ENCODE results near the gene DNAH14. TPM values are rescaled to one million over a fixed set of nuclear protein-coding genes. Genes with fewer than 3 reads are reported as not detected.

DNAH14 gene
- total RNA-seq, 1 experiment from 2014 or later: 39.7 TPM

DNA sequence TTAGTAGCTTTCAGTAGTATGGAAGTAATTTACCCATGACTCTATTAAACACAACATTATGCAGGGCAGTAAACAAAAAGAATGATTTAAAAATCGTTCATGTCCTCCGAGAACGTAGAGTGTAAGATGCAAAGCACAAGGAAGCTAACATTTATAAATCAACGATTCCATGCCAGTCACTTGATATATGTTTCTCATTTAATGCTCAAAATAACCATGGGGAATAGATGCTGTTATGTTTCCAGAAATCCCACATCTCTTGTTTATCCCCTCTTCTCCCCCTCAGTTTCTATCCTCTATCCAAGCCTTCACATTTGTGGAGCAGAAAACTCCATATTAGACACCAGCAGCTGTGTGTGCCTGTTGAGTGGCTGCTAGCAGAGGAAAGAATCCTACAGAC, 445.5 kb downstream of the DNAH14 start:
- Histone ChIP-seq H3K56ac (ENCODE audit: insufficient read length, low read depth, low read length) (no peak overlapping the region), H4K8ac (replicated peaks; ENCODE audit: insufficient read length, low read depth, low read length) (no peak overlapping the region), H3K23ac (ENCODE audit: insufficient read length, low read depth, low read length) (no peak overlapping the region), H4K91ac (ENCODE audit: insufficient read length, low read depth, low read length) (no peak overlapping the region), H3K9ac (ENCODE audit: extremely low read depth, insufficient read length, low read length) (no peak overlapping the region), H2BK5ac (ENCODE audit: insufficient read length, low read length) (no peak overlapping the region), H2BK120ac (ENCODE audit: low read depth, low read length, poor library complexity, severe bottlenecking) (no peak overlapping the region), H2BK12ac (ENCODE audit: insufficient read length, low read depth, low read length) (no peak overlapping the region), H2BK15ac (ENCODE audit: low read depth, low read length) (no peak overlapping the region), H4K5ac (ENCODE audit: insufficient read length, low read depth, low read length) (no peak overlapping the region), H3K18ac (ENCODE audit: insufficient read length, low read depth, low read length) (no peak overlapping the region), H2AK5ac (ENCODE audit: insufficient read length, low read length) (no peak overlapping the region), H3K79me2 (ENCODE audit: insufficient read depth, low read length) (no peaks in the 10 kb centered on the region), H3K4me1 (ENCODE audit: insufficient read depth, low read length) (no peaks in the 10 kb centered on the region), H3K4me2 (ENCODE audit: insufficient read depth, insufficient read length, low read length) (no peak overlapping the region), H2AFZ (ENCODE audit: low read length) (no peak overlapping the region), H3K23me2 (ENCODE audit: insufficient read length, low read depth, low read length, poor library complexity, severe bottlenecking) (no peaks in the 10 kb centered on the region), H2BK20ac (ENCODE audit: low read depth, low read length, poor library complexity, severe bottlenecking) (no peak overlapping the region), H3K9me3 (ENCODE audit: control insufficient read depth, low read depth, low read length) (no peaks in the 10 kb centered on the region), H3K27ac (ENCODE audit: insufficient read length, low read depth, low read length) (no peak overlapping the region), H3T11ph (ENCODE audit: low read length) (no peak overlapping the region), H3K4ac (ENCODE audit: low read depth, low read length) (no peak overlapping the region), H3K27me3 (ENCODE audit: insufficient read depth, low read length) (no peaks in the 10 kb centered on the region), H4K20me1 (ENCODE audit: control insufficient read depth, insufficient read depth, insufficient read length) (no peaks in the 10 kb centered on the region), H3K14ac (ENCODE audit: insufficient read depth, low read length) (no peak overlapping the region), H3K79me1 (ENCODE audit: insufficient read depth, low read depth, low read length, poor library complexity, severe bottlenecking) (no peaks in the 10 kb centered on the region)
- Mint-ChIP-seq H3K4me3 (no peak overlapping the region), H3K27me3 (ENCODE audit: low read depth) (peaks cover 2% of the 10 kb centered on the region; the same call in 1 of the 2 replicates), H3K9me3 (no peaks in the 10 kb centered on the region), H3K4me1 (peaks cover 12 to 14% of the 10 kb centered on the region in 2 experiments), H3K36me3 (ENCODE audit: insufficient read depth in 1 of 3, low read depth in 3 of 3) (no peaks in the 10 kb centered on the region), H3K27ac (no peak overlapping the region)
- no peak for DNase-seq
- TF ChIP-seq CTCF (conservative IDR thresholded peaks at IDR 0.05): no peak
- WGBS (ENCODE audit: extremely low coverage, insufficient read length, low lambda C conversion rate): no CpG with 5 or more reads among the region's 4 CpGs
